Thoracic aorta (tissue), 2 donors: Measurements from ENCODE around the gene ANKRD6. TPM values are rescaled to one million over a fixed set of nuclear protein-coding genes. Genes with fewer than 3 reads are reported as not detected.

ENCODE experiments used
- ATAC-seq: fragments of 150-250 bp; one replicate; pipeline ENCODE4 v1.8.0; 2017; ENCODE audit warnings: low read depth; ENCODE audit not compliant: insufficient number of reproducible peaks, low FRiP score
- DNase-seq: peaks from one replicate; pipeline ENCODE4 v3.0.0-alpha.2; 2020; ENCODE audit warnings: low spot score
- H3K27ac ChIP-seq, 2 donors: fragments of 200-600 bp; sonication (generic); 1 replicate in 1 of 2; 2 replicates in 1 of 2; pipeline ENCODE4 v1.5.1; 2016; ENCODE audit warnings: mild to moderate bottlenecking in 2 of 2, moderate library complexity in 2 of 2
- H3K27me3 ChIP-seq: fragments of 200-600 bp; sonication (generic); replicated peaks from 2 replicates; pipeline ENCODE4 v1.6.0; 2016; ENCODE audit warnings: mild to moderate bottlenecking; ENCODE audit not compliant: insufficient read depth
- H3K36me3 ChIP-seq: fragments of 200-600 bp; sonication (generic); one replicate; pipeline ENCODE4 v1.5.1; 2016
- H3K4me1 ChIP-seq, 2 donors: fragments of 200-600 bp; sonication (generic); 1 replicate in 1 of 2; 2 replicates in 1 of 2; pipeline versions ENCODE4 v1.5.1 to v1.6.0; 2016; ENCODE audit warnings: low read depth in 2 of 2, mild to moderate bottlenecking in 1 of 2; ENCODE audit not compliant: control insufficient read depth in 1 of 2
- H3K4me3 ChIP-seq: fragments of 200-600 bp; sonication (generic); 2 replicates; pipeline ENCODE4 v1.5.1; 2016; ENCODE audit warnings: mild to moderate bottlenecking
- H3K9me3 ChIP-seq: fragments of 200-600 bp; sonication (generic); 2 replicates; pipeline ENCODE4 v1.5.1; 2016
- CTCF ChIP-seq: fragments of 200-600 bp; sonication (generic); IDR thresholded peaks from one replicate; pipeline ENCODE4 v1.5.1; 2019; ENCODE audit warnings: antibody characterized with exemption
- total RNA-seq, 2 donors: library from RNA; depleted of rRNA; stranded (reverse); fragments of >200 nt; gene quantifications; one replicate each; pipeline versions ENCODE4 v1.1.0 to v1.2.3, GENCODE V29; 2016

Gene ANKRD6
- total RNA-seq, 2 donors from 2014 or later: 35.3 to 91.9 TPM

DNA sequence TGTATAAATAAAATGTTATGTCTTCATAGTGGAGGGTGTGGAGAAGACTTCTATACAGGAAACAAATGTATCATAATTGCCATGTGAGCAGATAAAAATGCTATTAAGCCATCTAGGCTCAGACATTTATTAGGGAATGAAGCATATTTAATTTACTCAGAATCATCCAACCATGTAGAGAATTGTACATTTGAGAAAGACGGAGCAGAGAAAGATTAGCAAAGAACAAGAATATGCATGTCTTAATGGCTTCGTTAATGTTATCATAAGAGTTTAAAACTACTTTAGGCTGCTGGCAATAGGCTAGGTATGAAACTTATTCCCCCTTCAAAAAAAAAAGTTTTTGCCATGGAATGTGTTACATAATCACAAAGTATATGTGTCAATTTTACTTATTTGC is 6.1 kb downstream of the ANKRD6 start:
- no peak overlapping the region for H3K4me3 ChIP-seq
- no peaks in the 10 kb centered on the region for H3K36me3 ChIP-seq
- no peak for TF ChIP-seq CTCF
- no peaks in the 10 kb centered on the region for H3K9me3 ChIP-seq
- H3K4me1 ChIP-seq: peaks cover 0 to 19% of the 10 kb centered on the region in 2 donors
- H3K27ac ChIP-seq: no peak overlapping the region
- H3K27me3 ChIP-seq: no peaks in the 10 kb centered on the region
- ATAC-seq (no peak), DNase-seq (no peak)

DNA sequence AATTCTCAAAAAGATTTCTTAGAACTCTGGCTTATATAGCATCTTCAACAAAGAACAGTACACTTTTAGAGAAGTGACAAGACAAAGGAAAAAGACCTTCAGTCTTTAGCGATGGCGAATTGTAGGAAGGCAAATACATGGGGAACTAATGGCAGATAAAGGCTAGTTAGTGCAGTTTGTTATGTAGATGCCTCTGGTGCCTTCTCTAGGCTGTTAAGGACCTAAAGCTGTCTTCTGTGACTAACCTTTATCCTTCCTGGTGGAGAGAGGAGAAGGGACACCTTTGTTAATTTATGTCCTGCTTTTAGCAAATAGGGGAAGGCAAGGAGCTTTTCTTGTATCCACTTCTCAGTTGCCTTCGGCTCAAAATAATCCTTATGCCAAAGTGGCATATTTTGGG is 7.2 kb downstream of the ANKRD6 start:
- H3K27me3 ChIP-seq: no peaks in the 10 kb centered on the region
- H3K4me1 ChIP-seq: peaks cover 0 to 7% of the 10 kb centered on the region in 2 donors
- H3K36me3 ChIP-seq: no peaks in the 10 kb centered on the region
- no peak for TF ChIP-seq CTCF
- DNase-seq (no peak), ATAC-seq (no peak)
- no peaks in the 10 kb centered on the region for H3K9me3 ChIP-seq
- no peak overlapping the region for H3K27ac ChIP-seq
- no peak overlapping the region for H3K4me3 ChIP-seq

- H3K36me3 ChIP-seq: no peaks in the 10 kb centered on the region
- DNase-seq: no peak
- no peaks in the 10 kb centered on the region for H3K4me1 ChIP-seq
- no peak overlapping the region for H3K4me3 ChIP-seq
- H3K27ac ChIP-seq: no peak overlapping the region
- no peaks in the 10 kb centered on the region for H3K27me3 ChIP-seq
- ATAC-seq: no peak
- no peak for TF ChIP-seq CTCF
- H3K9me3 ChIP-seq: no peaks in the 10 kb centered on the region
Measured at GRCh38 chr6:89443658-89444057, 10.7 kb downstream of the ANKRD6 start.

DNA sequence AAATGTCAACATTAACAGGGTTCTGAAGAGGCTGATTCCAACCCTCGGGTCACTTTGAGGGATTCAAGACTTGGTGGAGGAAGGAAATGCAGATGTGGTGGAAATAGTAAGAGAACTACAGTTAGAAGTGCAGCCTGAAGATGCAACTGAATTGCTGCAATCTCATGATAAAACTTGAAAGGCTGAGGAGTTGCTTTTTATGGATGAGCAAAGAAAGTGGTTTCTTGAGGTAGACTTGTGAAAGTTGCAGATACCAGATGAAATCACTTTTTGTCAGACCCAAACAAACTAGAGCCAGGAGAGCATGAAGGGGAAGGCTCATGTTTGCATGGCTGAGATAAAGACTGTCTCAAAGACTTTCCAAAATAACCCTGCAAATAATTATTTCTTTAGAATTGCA is 16.2 kb downstream of the ANKRD6 start:
- Histone ChIP-seq H3K4me1 (peaks cover 5 to 32% of the 10 kb centered on the region in 2 donors), H3K9me3 (no peaks in the 10 kb centered on the region), H3K4me3 (no peak overlapping the region), H3K27ac (no peak overlapping the region), H3K36me3 (no peaks in the 10 kb centered on the region), H3K27me3 (no peaks in the 10 kb centered on the region)
- no peak for TF ChIP-seq CTCF
- ATAC-seq (no peak), DNase-seq (no peak)

GRCh38 chr6:89452281-89452680 is 19.3 kb downstream of the ANKRD6 start:
- Histone ChIP-seq H3K27me3 (no peaks in the 10 kb centered on the region), H3K36me3 (no peaks in the 10 kb centered on the region), H3K4me1 (peaks cover 5 to 32% of the 10 kb centered on the region in 2 donors), H3K4me3 (no peak overlapping the region), H3K9me3 (no peaks in the 10 kb centered on the region), H3K27ac (no peak overlapping the region)
- TF ChIP-seq CTCF: no peak
- no peak for ATAC-seq
- no peak for DNase-seq
